GM20431 (cell line): ENCODE results near the gene TP63.

ENCODE experiments used
- in situ Hi-C: fragments of 300-500 bp; cut with MseI, MboI; formaldehyde crosslinking; loops from one replicate; pipeline ENCODE4 v1.15.0; 2020; ENCODE audit warnings: low sequenced_read_pairs; ENCODE audit not compliant: unreplicated experiment

TP63 gene

DNA sequence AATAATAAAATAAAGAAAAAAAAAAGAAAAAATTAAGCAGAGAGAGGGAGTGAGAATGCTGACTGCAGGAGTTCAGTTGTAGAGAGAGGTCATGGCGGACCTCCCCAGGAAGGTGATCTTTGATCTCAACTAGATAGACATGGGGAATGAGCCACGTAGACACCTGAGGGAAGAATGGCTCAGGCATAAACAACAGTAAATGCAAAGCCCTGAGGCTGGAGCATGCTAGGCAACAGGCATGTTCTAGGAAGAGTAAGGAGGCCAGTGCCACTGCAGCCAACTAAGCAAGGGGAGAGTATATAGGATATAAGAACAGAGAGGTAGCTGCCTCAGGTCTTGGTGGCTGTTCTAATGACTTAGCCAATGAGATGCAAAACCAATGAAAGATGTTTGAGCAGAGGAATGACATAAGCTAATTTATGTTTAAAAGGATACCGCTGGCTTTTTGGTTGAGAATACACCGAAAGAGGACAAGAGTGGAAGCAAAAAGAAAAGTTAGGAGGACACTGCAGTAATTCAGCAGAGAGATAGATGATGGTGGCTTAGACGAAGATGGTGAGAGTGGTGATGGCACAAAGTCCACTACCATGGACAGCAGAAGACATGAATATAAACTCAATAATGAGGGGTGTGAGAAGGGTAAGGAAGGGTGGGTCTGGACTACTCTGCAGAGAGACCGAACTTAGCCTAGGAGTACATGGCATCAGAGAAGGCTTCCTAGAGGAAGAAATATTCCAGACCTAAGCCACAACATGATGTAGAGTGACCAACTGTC is 314.9 kb downstream of the TP63 start:
- in situ Hi-C loops: no loop called here
